IMR-90 (cell line): Measurements from ENCODE around the gene GJC2.

Experiments
- BHLHE40 ChIP-seq: fragments of 150-350 bp; IDR thresholded peaks from 2 replicates; pipeline ENCODE4 v1.6.1; 2016; ENCODE audit warnings: mild to moderate bottlenecking, low read depth, low read length
- CEBPB ChIP-seq: IDR thresholded peaks from 2 replicates; pipeline ENCODE4 v1.6.1; 2012; ENCODE audit warnings: low read depth, low read length, improper control_type of control experiment
- CTCF ChIP-seq: conservative IDR thresholded peaks from 2 replicates; pipeline ENCODE4 v1.5.1; 2012; ENCODE audit warnings: mild to moderate bottlenecking, low read depth, low read length, improper control_type of control experiment
- FOS ChIP-seq: fragments of 150-350 bp; IDR thresholded peaks from 2 replicates; pipeline ENCODE4 v1.6.1; 2016; ENCODE audit warnings: low read depth, low read length
- MAZ ChIP-seq: IDR thresholded peaks from 2 replicates; pipeline ENCODE4 v1.6.1; 2012; ENCODE audit warnings: low read depth, mild to moderate bottlenecking, low read length, improper control_type of control experiment, moderate library complexity, borderline replicate concordance
- MXI1 ChIP-seq: IDR thresholded peaks from 2 replicates; pipeline ENCODE4 v1.6.1; 2012; ENCODE audit warnings: low read depth, mild to moderate bottlenecking, low read length, moderate library complexity, borderline replicate concordance
- POLR2A ChIP-seq: IDR thresholded peaks from 2 replicates; pipeline ENCODE4 v1.6.1; 2012; ENCODE audit warnings: mild to moderate bottlenecking, low read depth, low read length
- RAD21 ChIP-seq: IDR thresholded peaks from 2 replicates; pipeline ENCODE4 v1.6.1; 2012; ENCODE audit warnings: low read length, improper control_type of control experiment
- RCOR1 ChIP-seq: IDR thresholded peaks from 2 replicates; pipeline ENCODE4 v1.6.1; 2012; ENCODE audit warnings: mild to moderate bottlenecking, low read length, improper control_type of control experiment; ENCODE audit not compliant: insufficient replicate concordance
- RFX5 ChIP-seq: IDR thresholded peaks from 2 replicates; pipeline ENCODE4 v1.8.0; 2012; ENCODE audit warnings: low read depth, mild to moderate bottlenecking, low read length, moderate library complexity
- SMC3 ChIP-seq: fragments of 150-350 bp; IDR thresholded peaks from 2 replicates; pipeline ENCODE4 v1.6.1; 2016; ENCODE audit warnings: low read depth, mild to moderate bottlenecking, antibody characterized with exemption, low read length, moderate library complexity
- USF2 ChIP-seq: fragments of 150-350 bp; IDR thresholded peaks from 2 replicates; pipeline ENCODE4 v1.6.1; 2017; ENCODE audit warnings: mild to moderate bottlenecking, antibody characterized with exemption, low read length, low read depth

- TF ChIP-seq MXI1 (no peak), CTCF (no peak), POLR2A (no peak), RCOR1 (no peak), SMC3 (no peak), RAD21 (no peak), MAZ (no peak), RFX5 (no peak), BHLHE40 (no peak), USF2 (no peak), CEBPB (no peak), FOS (no peak)
These were observed 360 bp downstream of the GJC2 start for GRCh38 chr1:228150120-228150460.
